ENCODE measurements around the gene RXYLT1.

DNA sequence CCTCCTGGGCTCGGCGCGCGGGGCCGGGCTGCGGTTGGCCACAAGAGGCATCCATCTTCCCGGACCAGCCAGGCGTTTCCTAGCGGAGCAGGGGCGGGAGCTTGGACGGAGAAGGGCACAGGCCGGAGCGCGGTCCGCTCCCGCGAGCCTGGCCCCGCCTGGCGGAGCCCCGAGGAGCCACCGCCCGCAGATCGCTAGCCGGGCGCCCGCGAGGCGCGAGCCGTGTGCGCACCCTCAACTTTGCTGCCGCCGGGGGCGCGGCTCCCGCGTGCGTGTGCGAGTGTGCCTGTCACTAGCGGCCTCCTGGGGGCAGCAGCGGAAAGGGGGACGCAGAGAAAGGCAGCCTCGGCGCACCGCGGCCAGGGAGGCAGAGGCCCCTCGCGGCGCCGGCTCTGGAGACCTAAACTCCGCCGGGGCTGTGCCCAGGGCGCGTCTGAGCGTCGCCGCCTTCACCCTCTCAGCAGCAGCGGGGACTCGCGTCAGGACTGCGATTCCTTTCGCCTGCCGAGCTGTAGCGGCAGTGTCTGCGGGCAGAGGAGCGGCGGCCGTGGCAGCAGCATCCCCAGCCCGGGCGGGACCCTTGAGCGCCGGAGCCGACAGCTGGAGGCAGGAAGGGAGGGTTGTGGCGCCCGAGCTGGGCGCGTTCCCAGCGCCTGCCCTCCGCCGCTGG lies 64.1 kb downstream of the RXYLT1 start:
- TF ChIP-seq, protein P1, sequence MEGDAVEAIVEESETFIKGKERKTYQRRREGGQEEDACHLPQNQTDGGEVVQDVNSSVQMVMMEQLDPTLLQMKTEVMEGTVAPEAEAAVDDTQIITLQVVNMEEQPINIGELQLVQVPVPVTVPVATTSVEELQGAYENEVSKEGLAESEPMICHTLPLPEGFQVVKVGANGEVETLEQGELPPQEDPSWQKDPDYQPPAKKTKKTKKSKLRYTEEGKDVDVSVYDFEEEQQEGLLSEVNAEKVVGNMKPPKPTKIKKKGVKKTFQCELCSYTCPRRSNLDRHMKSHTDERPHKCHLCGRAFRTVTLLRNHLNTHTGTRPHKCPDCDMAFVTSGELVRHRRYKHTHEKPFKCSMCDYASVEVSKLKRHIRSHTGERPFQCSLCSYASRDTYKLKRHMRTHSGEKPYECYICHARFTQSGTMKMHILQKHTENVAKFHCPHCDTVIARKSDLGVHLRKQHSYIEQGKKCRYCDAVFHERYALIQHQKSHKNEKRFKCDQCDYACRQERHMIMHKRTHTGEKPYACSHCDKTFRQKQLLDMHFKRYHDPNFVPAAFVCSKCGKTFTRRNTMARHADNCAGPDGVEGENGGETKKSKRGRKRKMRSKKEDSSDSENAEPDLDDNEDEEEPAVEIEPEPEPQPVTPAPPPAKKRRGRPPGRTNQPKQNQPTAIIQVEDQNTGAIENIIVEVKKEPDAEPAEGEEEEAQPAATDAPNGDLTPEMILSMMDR (IDR thresholded peaks at IDR 0.05; ENCODE audit: low read depth, low read length, poor library complexity, severe bottlenecking): peak; percentile 85
- TF ChIP-seq EZH2phosphoT487 (IDR thresholded peaks at IDR 0.05; ENCODE audit: borderline replicate concordance, low read length): no peak

Data from DOHH2 (cell line).